ENCODE data around the gene FNIP2.

- TF ChIP-seq CTCF (IDR thresholded peaks at IDR 0.05) (no peak), ZFX (IDR thresholded peaks at IDR 0.05; ENCODE audit: borderline replicate concordance) (no peak)
Observed at GRCh38 chr4:158722291-158722916, 46.4 kb upstream of the FNIP2 start.
